HepG2 (cell line): ENCODE measurements around the gene RUSF1. TPM values are rescaled to one million over a fixed set of nuclear protein-coding genes. Genes with fewer than 3 reads are reported as not detected.

Experiments used
- CREM ChIP-seq, 2 experiments: sonication (generic) in 1 of 2; formaldehyde crosslinking in 1 of 2; IDR thresholded peaks; 2 replicates each; pipeline versions ENCODE4 v1.4.0 to v1.6.1; 2016 to 2020; ENCODE audit warnings: antibody characterized with exemption in 1 of 2, mild to moderate bottlenecking in 1 of 2, missing genetic modification reagents in 1 of 2
- GATAD1 ChIP-seq: IDR thresholded peaks from 2 replicates; pipeline ENCODE4 v1.6.1; 2016; ENCODE audit warnings: missing genetic modification reagents, missing compliant biosample characterization
- JUN ChIP-seq: sonication (generic); formaldehyde crosslinking; IDR thresholded peaks from 2 replicates; pipeline ENCODE4 v1.4.0; 2020; ENCODE audit warnings: mild to moderate bottlenecking, missing genetic modification reagents
- MYPOP ChIP-seq: sonication (generic); formaldehyde crosslinking; IDR thresholded peaks from 2 replicates; pipeline ENCODE4 v1.8.1; 2023; ENCODE audit warnings: mild to moderate bottlenecking, moderate library complexity, missing genetic modification reagents
- NR1H2 ChIP-seq: sonication (generic); formaldehyde crosslinking; IDR thresholded peaks from 2 replicates; pipeline ENCODE4 v1.8.1; 2022; ENCODE audit warnings: low read depth, missing genetic modification reagents, borderline replicate concordance
- RELA ChIP-seq: sonication (generic); formaldehyde crosslinking; IDR thresholded peaks from 2 replicates; pipeline ENCODE4 v1.4.0; 2020; ENCODE audit warnings: missing genetic modification reagents
- RORA ChIP-seq: sonication (generic); formaldehyde crosslinking; IDR thresholded peaks from 2 replicates; pipeline ENCODE4 v1.5.0; 2020; ENCODE audit warnings: mild to moderate bottlenecking, missing genetic modification reagents, moderate library complexity
- SKI ChIP-seq: fragments of 450-650 bp; IDR thresholded peaks from one replicate; pipeline ENCODE4 v1.6.1; 2018; ENCODE audit warnings: mild to moderate bottlenecking; ENCODE audit not compliant: partially characterized antibody
- TCF12 ChIP-seq, 2 experiments: fragments of 450-650 bp in 1 of 2; sonication (generic) in 1 of 2; formaldehyde crosslinking in 1 of 2; IDR thresholded peaks; 2 replicates each; pipeline versions ENCODE4 v1.6.1 to v1.8.0; 2017 to 2022; ENCODE audit warnings: antibody characterized with exemption in 1 of 2, mild to moderate bottlenecking in 1 of 2, missing genetic modification reagents in 1 of 2, moderate library complexity in 1 of 2
- ZBTB20 ChIP-seq: sonication (generic); formaldehyde crosslinking; IDR thresholded peaks from 2 replicates; pipeline ENCODE4 v1.8.1; 2023; ENCODE audit warnings: missing genetic modification reagents, low read depth, mild to moderate bottlenecking, borderline replicate concordance
- ZHX2 ChIP-seq, 2 experiments: sonication (generic) in 1 of 2; formaldehyde crosslinking in 1 of 2; IDR thresholded peaks; 2 replicates each; pipeline versions ENCODE4 v1.6.1 to v1.9.0; 2014 to 2022; ENCODE audit warnings: antibody characterized with exemption in 1 of 2, borderline replicate concordance in 1 of 2, inconsistent platforms in 1 of 2, low read depth in 1 of 2, missing genetic modification reagents in 1 of 2
- ZNF17 ChIP-seq: sonication (generic); formaldehyde crosslinking; IDR thresholded peaks from 2 replicates; pipeline ENCODE4 v1.5.0; 2020; ENCODE audit warnings: mild to moderate bottlenecking, missing genetic modification reagents
- ZNF24 ChIP-seq: fragments of 450-650 bp; IDR thresholded peaks from 2 replicates; pipeline ENCODE4 v1.6.1; 2017; ENCODE audit warnings: antibody characterized with exemption, mild to moderate bottlenecking
- ZNF333 ChIP-seq: sonication (generic); formaldehyde crosslinking; IDR thresholded peaks from 2 replicates; pipeline ENCODE4 v1.4.0; 2020; ENCODE audit warnings: mild to moderate bottlenecking, missing genetic modification reagents, borderline replicate concordance
- ZNF33A ChIP-seq: sonication (generic); formaldehyde crosslinking; IDR thresholded peaks from 2 replicates; pipeline ENCODE4 v1.5.1; 2020; ENCODE audit warnings: missing genetic modification reagents, mild to moderate bottlenecking, moderate library complexity, borderline replicate concordance
- ZNF577 ChIP-seq: sonication (generic); formaldehyde crosslinking; IDR thresholded peaks from 2 replicates; pipeline ENCODE4 v1.4.0; 2020; ENCODE audit warnings: mild to moderate bottlenecking, low read depth, missing genetic modification reagents, borderline replicate concordance
- ZNF878 ChIP-seq: sonication (generic); formaldehyde crosslinking; IDR thresholded peaks from 2 replicates; pipeline ENCODE4 v1.8.1; 2023; ENCODE audit warnings: mild to moderate bottlenecking, missing genetic modification reagents, moderate library complexity
- ZSCAN22 ChIP-seq: sonication (generic); formaldehyde crosslinking; IDR thresholded peaks from 2 replicates; pipeline ENCODE4 v1.4.0; 2020; ENCODE audit warnings: mild to moderate bottlenecking, missing genetic modification reagents
- polyA plus RNA-seq, 8 experiments: library from polyadenylated mRNA; depleted of rRNA in 3 of 8; stranded (reverse) in 7 of 8; unstranded in 1 of 8; fragments of >200 nt; fragmentation: Illumina TruSeq in 4 of 8; extraction: Trizol in 4 of 8; gene quantifications; 2 replicates each; pipeline versions ENCODE4 v1.2.1 to v1.2.3, GENCODE V29; 2011 to 2016; ENCODE audit warnings: low read depth in 4 of 8, missing spikeins in 1 of 8, mixed read lengths in 1 of 8; ENCODE audit not compliant: insufficient read depth in 1 of 8
- total RNA-seq, 5 experiments: library from RNA; depleted of rRNA; stranded (reverse); fragments of >200 nt; fragmentation: Illumina TruSeq; extraction: Trizol; gene quantifications; 2 replicates each; pipeline ENCODE4 v1.2.3, GENCODE V29; 2016; ENCODE audit warnings: low read depth in 1 of 5

The RUSF1 gene
- total and polyA plus RNA-seq, 2 of the 13 experiments (the other 11 are each of a cell fraction or from before 2014, with no cell fraction given), result 40.8 to 50.2 TPM

GRCh38 chr16:31459687-31460581, 48.3 kb downstream of the RUSF1 start (continued):
- no peak for TF ChIP-seq ZHX2 (IDR thresholded peaks at IDR 0.05; ENCODE audit: low read depth)
- no peak for TF ChIP-seq ZHX2 (CRISPR knock-in tag; IDR thresholded peaks at IDR 0.05; ENCODE audit: borderline replicate concordance)
- TF ChIP-seq JUN (CRISPR knock-in tag), result no peak
- TF ChIP-seq ZNF24, result no peak
- TF ChIP-seq ZNF577 (CRISPR knock-in tag), result 0 out of 2 replicates have a peak, but pooled peaks have one; percentile 0
- peak; percentile 9; the same call in 1 of the 2 replicates for TF ChIP-seq MYPOP
- no peak for TF ChIP-seq NR1H2 (CRISPR knock-in tag)
- peak; percentile 73 for TF ChIP-seq SKI
- TF ChIP-seq ZNF878 (CRISPR knock-in tag), result no peak
- peak; percentile 78; the same call in 1 of the 2 replicates for TF ChIP-seq CREM (IDR thresholded peaks at IDR 0.05)
- TF ChIP-seq CREM (CRISPR knock-in tag; IDR thresholded peaks at IDR 0.05), result no peak
- no peak for TF ChIP-seq ZNF17 (CRISPR knock-in tag)
- no peak for TF ChIP-seq ZBTB20 (CRISPR knock-in tag)
- TF ChIP-seq ZNF333 (CRISPR knock-in tag), result no peak
- no peak for TF ChIP-seq ZSCAN22 (CRISPR knock-in tag)
- no peak for TF ChIP-seq RORA (CRISPR knock-in tag)
- TF ChIP-seq TCF12 (IDR thresholded peaks at IDR 0.05), result no peak
- no peak; the same call in 1 of the 2 replicates for TF ChIP-seq TCF12 (CRISPR knock-in tag; IDR thresholded peaks at IDR 0.05)
- no peak for TF ChIP-seq GATAD1
- no peak for TF ChIP-seq ZNF33A
- no peak for TF ChIP-seq RELA (CRISPR knock-in tag)
